Measurements from ENCODE around the gene PIP4K2B.

PIP4K2B gene

DNA sequence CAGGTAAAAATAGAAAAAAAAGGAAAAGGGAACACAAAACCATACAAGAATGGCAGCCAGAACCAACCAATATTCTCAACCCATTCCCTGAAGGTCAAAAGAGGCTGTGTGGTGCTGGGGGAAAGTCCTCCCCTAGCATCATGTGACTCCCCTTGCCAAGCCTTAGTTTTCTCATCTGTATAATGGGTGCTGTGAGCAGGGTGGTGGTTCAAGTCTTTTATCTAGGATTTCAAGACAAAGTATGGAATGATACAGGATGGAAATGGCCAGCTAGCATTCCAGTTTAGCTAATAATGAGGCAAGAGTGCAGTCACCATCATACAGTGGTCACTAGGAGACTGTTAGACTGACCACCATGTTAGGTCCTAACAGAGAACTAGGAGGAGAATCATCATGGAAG is 26.1 kb downstream of the PIP4K2B start:
- TF ChIP-seq, protein P1, sequence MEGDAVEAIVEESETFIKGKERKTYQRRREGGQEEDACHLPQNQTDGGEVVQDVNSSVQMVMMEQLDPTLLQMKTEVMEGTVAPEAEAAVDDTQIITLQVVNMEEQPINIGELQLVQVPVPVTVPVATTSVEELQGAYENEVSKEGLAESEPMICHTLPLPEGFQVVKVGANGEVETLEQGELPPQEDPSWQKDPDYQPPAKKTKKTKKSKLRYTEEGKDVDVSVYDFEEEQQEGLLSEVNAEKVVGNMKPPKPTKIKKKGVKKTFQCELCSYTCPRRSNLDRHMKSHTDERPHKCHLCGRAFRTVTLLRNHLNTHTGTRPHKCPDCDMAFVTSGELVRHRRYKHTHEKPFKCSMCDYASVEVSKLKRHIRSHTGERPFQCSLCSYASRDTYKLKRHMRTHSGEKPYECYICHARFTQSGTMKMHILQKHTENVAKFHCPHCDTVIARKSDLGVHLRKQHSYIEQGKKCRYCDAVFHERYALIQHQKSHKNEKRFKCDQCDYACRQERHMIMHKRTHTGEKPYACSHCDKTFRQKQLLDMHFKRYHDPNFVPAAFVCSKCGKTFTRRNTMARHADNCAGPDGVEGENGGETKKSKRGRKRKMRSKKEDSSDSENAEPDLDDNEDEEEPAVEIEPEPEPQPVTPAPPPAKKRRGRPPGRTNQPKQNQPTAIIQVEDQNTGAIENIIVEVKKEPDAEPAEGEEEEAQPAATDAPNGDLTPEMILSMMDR (IDR thresholded peaks at IDR 0.05; ENCODE audit: extremely low read depth, missing control alignments): no peak
- DNase-seq (ENCODE audit: low spot score): no peak

DNA sequence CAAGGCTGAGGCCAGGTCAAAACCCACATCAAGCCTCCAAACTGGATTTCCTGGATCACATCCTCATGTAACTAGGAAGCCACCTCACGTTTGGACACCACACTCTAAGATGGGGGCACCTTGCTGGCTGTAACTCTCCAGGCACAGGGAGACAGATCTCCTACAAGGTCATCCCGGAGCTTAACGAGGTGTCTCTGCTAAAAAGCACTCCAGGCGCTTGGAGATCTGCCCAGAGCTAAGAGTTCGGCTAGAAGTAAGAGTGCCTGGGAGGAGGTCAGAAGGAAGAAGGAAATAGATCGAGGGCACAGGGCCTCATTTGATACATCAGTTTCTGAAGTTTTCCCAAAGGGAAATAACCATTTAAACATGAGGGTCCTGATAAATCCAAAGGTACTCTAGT is 30.9 kb downstream of the PIP4K2B start:
- TF ChIP-seq, protein P1 (IDR thresholded peaks at IDR 0.05; ENCODE audit: extremely low read depth, missing control alignments): no peak

DNA sequence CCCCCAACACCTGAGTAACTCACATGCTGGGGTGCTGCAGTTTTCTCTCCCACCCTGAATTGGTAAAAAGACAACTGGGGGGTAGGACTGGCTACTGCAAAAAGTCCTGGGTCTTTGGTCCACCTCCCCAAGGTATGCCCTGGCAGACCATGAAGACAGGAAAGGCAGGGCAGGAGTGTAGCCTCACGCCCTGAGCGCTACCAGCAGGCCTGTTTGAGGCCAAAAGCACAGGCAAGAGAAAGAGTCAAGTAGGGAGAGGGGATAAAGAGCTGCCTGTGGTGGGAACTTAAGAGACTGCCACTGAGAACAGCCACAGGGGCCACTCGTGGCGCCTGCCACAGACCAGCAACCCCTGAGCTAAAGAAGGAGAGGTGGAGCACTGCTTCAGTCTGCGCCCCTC is 33.0 kb downstream of the PIP4K2B start:
- DNase-seq (ENCODE audit: low spot score): no peak
- TF ChIP-seq, protein P1 (IDR thresholded peaks at IDR 0.05; ENCODE audit: extremely low read depth, missing control alignments): no peak

More for the DNA sequence above, 30.9 kb downstream of the PIP4K2B start:
- DNase-seq (ENCODE audit: low spot score): no peak

DNA sequence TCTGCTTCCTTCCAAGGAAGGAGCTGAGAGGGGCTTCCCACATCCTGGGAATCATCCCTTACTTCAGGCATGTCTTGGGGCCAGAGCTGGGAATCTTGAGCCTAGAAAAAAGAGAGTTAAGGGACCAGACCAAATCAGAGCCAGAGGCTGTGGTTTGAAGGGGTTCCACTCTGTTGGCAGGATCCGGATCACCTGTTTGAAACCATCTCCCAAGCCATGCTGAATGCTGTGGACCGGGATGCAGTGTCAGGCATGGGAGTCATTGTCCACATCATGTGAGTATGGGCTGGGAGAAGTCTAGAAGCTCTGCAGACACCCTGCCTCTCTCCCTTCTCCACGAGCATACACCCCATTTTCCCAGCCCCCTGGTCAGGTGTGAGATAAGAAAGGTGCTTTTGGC is 37.1 kb downstream of the PIP4K2B start:
- TF ChIP-seq, protein P1 (IDR thresholded peaks at IDR 0.05; ENCODE audit: extremely low read depth, missing control alignments): no peak
- no peak for DNase-seq (ENCODE audit: low spot score)

DNA sequence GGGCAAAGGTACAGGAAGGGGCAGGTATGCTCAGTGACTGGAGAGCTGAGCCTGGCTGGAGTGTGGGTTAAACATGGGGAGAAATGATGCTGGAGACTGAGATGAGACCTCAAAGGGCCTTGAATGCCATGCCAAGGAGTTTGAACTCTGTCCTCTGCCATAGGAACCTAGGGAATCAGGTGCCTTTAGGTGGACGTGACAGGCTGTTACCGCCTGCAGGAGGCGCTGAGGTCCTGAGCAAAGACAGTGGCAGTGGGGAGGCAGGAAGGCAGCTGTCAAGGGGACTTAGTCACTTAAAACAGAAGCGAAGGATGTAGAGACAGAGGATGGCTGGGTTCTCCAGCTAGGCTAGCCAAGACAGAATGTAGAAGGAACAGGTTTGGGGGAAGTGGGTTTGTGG is 37.7 kb downstream of the PIP4K2B start:
- no peak for DNase-seq (ENCODE audit: low spot score)
- TF ChIP-seq, protein P1 (IDR thresholded peaks at IDR 0.05; ENCODE audit: extremely low read depth, missing control alignments): peak; percentile 19

DNA sequence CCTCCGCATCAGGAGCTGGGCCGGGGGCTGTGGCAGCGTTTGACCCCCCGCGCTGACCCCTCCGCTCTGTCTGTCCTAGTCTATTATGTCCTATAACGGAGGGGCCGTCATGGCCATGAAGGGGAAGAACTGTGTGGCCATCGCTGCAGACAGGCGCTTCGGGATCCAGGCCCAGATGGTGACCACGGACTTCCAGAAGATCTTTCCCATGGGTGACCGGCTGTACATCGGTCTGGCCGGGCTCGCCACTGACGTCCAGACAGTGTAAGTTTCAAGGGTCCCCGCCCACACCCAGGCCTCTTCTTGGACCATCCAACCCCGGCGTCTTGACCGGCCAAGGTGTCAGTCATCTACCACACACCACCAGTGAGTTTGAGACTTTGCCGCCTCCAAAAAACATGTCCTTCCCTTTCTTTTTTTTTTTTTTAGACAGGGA is 46.3 kb downstream of the PIP4K2B start:
- TF ChIP-seq, protein P1 (IDR thresholded peaks at IDR 0.05; ENCODE audit: extremely low read depth, missing control alignments): no peak
- no peak for DNase-seq (ENCODE audit: low spot score)

DNA sequence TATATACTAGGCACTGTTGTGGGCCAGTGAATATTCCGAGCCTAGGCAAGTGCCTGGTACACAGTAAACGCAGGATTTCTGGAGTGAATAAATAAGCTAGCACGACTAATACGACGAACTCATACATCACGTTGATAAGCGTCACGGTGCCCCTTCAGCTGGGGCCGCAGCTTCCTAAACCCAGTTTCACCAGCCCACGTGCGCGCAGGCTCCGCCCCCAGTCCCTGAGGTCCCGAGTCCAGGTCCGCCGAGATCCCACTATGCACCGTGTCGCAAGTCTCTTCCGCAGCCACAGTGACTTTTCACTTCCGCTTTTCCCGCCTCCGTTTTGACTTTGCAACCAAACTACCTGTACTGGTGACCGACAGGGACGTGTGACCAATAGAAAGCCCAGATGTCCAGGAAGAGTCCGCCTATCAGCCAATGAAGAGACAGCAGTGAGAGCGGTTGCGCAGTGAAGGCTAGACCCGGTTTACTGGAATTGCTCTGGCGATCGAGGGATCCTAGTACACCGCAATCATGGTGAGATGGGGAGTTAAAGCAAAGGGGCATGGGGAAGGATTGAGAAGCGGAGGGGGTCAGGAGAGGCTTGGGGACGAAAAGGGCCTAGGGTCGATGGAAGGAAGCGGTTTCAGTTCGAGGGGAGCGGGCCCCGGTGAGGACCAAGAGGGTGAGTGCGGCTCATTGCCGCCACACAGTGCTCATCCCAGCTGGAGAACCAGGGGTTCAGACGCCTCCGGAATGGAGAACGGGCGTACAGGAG is 46.9 kb downstream of the PIP4K2B start, which contains the start of gene PSMB3:
Gene PSMB3 (plus strand): TSS at position 434 of the 763 bp plus-strand sequence. CDS start 86 bp downstream, at position 520.
- TF ChIP-seq, protein P1 (IDR thresholded peaks at IDR 0.05; ENCODE audit: extremely low read depth, missing control alignments): no peak
- peak; percentile 93 for DNase-seq (ENCODE audit: low spot score)

Measured in GM20000 (cell line).